Urinary bladder (tissue), 4 donors: Measurements from ENCODE around the gene NDC80. TPM values are rescaled to one million over a fixed set of nuclear protein-coding genes. Genes with fewer than 3 reads are reported as not detected.
A peak's percentile ranks its signal among the peaks of the same experiment; 100 is the strongest.
"Not testable (repeated sequence)": the region's sequence is repeated elsewhere in the genome, so short reads cannot be mapped to it uniquely, and the experiment has no call there.

ENCODE experiments used
- DNase-seq: peaks from one replicate; pipeline ENCODE4 v3.0.0-alpha.2; 2015; ENCODE audit errors: extremely low spot score
- H3K27ac ChIP-seq: one replicate; pipeline ENCODE4 v1.5.1; 2013; ENCODE audit warnings: low read depth, mild to moderate bottlenecking, moderate library complexity
- H3K36me3 ChIP-seq: one replicate; pipeline ENCODE4 v1.6.1; 2013; ENCODE audit warnings: mild to moderate bottlenecking, moderate library complexity; ENCODE audit not compliant: insufficient read depth
- H3K4me1 ChIP-seq: one replicate; pipeline ENCODE4 v1.6.1; 2013; ENCODE audit warnings: mild to moderate bottlenecking, moderate library complexity; ENCODE audit not compliant: insufficient read depth
- H3K4me3 ChIP-seq: one replicate; pipeline ENCODE4 v1.5.1; 2013; ENCODE audit warnings: low read depth, low read length
- WGBS: extraction: QIAGEN DNeasy Blood & Tissue Kit; methylation state at CpG from one replicate; pipeline ENCODE4 v1.1.7; 2013; 5-methylcytosine and 5-hydroxymethylcytosine counted together
- polyA plus RNA-seq: library from polyadenylated mRNA; stranded (reverse); fragments of 200-250 nt; gene quantifications from one replicate; pipeline ENCODE4 v1.2.3, GENCODE V29; 2013
- small RNA-seq: library from RNA; depleted of rRNA; stranded (forward); fragments of <200 nt; gene quantifications from one replicate; pipeline ENCODE3, GENCODE V24; 2014
- total RNA-seq: library from RNA; depleted of rRNA; stranded (reverse); fragments of >200 nt; gene quantifications from one replicate; pipeline ENCODE4 v1.2.3, GENCODE V29; 2014
- donor health status: healthy with polysubstance abuse.
- donor health status: healthy.

Gene NDC80
- total and polyA plus RNA-seq, 2 donors: 0.77 to 33.0 TPM

- DNase-seq: peak; percentile 20
- WGBS: under 1% methylated on average over 98 of the region's 100 CpGs
- H3K27ac ChIP-seq: peak within 1 kb of the TSS; percentile 97
- H3K4me3 ChIP-seq: peak within 1 kb of the TSS; percentile 97
- H3K4me1 ChIP-seq: no peaks in the 10 kb centered on the region
- H3K36me3 ChIP-seq: no peaks in the 10 kb centered on the region
Measured at GRCh38 chr18:2655178-2655953, 84.0 kb downstream of the NDC80 start, which contains the start of gene SMCHD1. SMCHD1 (plus strand) TSS chr18:2655726; CDS start chr18:2656076, 350 bp downstream.

GRCh38 chr18:2655954-2656236 is 84.5 kb downstream of the NDC80 start:
- Histone ChIP-seq H3K36me3 (no peaks in the 10 kb centered on the region), H3K27ac (peak overlapping the region; percentile 96), H3K4me1 (no peaks in the 10 kb centered on the region), H3K4me3 (peak overlapping the region; percentile 97)
- under 1% methylated on average over 37 of the region's 37 CpGs for WGBS
- DNase-seq: no peak

- under 1% methylated on average over 49 of the region's 49 CpGs for WGBS
Measured at GRCh38 chr18:2656237-2656980, 85.1 kb downstream of the NDC80 start.

GRCh38 chr18:2656981-2657512 is 85.7 kb downstream of the NDC80 start:
- no peak for DNase-seq
- Histone ChIP-seq H3K27ac (peak overlapping the region; percentile 54), H3K36me3 (no peaks in the 10 kb centered on the region), H3K4me3 (peak overlapping the region; percentile 97), H3K4me1 (no peaks in the 10 kb centered on the region)
- 3% methylated on average over 12 of the region's 12 CpGs for WGBS

More at GRCh38 chr18:2656237-2656980, 85.1 kb downstream of the NDC80 start:
- H3K27ac ChIP-seq: peak overlapping the region; percentile 96
- peak overlapping the region; percentile 97 for H3K4me3 ChIP-seq
- DNase-seq: no peak
- no peaks in the 10 kb centered on the region for H3K36me3 ChIP-seq
- H3K4me1 ChIP-seq: no peaks in the 10 kb centered on the region

- DNase-seq: peak; percentile 42
- no peaks in the 10 kb centered on the region for H3K36me3 ChIP-seq
- H3K27ac ChIP-seq: peak overlapping the region; percentile 59
- H3K4me3 ChIP-seq: peak overlapping the region; percentile 35
- WGBS: 30% methylated on average over 12 of the region's 12 CpGs
- no peaks in the 10 kb centered on the region for H3K4me1 ChIP-seq
Measured at GRCh38 chr18:2657788-2658458, 86.6 kb downstream of the NDC80 start.

GRCh38 chr18:2660849-2661248 is 89.5 kb downstream of the NDC80 start:
- not testable (repeated sequence) for H3K27ac ChIP-seq, H3K4me1 ChIP-seq, DNase-seq, H3K4me3 ChIP-seq, H3K36me3 ChIP-seq
- WGBS: 96% methylated on average over 3 of the region's 3 CpGs

GRCh38 chr18:2662288-2662687 is 90.9 kb downstream of the NDC80 start:
- not testable (repeated sequence) for H3K4me1 ChIP-seq, DNase-seq
- 87% methylated on average over 7 of the region's 7 CpGs for WGBS

GRCh38 chr18:2662990-2663389 is 91.6 kb downstream of the NDC80 start:
- peaks cover under 1% of the 10 kb centered on the region for H3K36me3 ChIP-seq
- 85% methylated on average over 5 of the region's 5 CpGs for WGBS
- peaks cover 2% of the 10 kb centered on the region for H3K4me1 ChIP-seq
- no peak overlapping the region for H3K4me3 ChIP-seq
- DNase-seq: no peak
- no peak overlapping the region for H3K27ac ChIP-seq

More at GRCh38 chr18:2662288-2662687, 90.9 kb downstream of the NDC80 start:
- H3K36me3 ChIP-seq, H3K4me3 ChIP-seq, H3K27ac ChIP-seq: not testable (repeated sequence)

Small RNAs within 50 kb of the gene (small RNA-seq; reads per million reads assigned to genes)
- not detected for gene RF00019
- not detected for gene RF01233
- gene RNU6-340P: not detected

Other genes with a start within 250 kb of the NDC80 start
- 30.5 TPM for gene METTL4, start 52 bp upstream of the NDC80 start, total RNA-seq
- 8.3 TPM for gene METTL4, start 52 bp upstream of the NDC80 start, polyA plus RNA-seq
- 349 TPM for gene SMCHD1, start 84.2 kb downstream of the NDC80 start, total RNA-seq
- 20.7 TPM for gene SMCHD1, start 84.2 kb downstream of the NDC80 start, polyA plus RNA-seq